GM12878 (cell line): ENCODE measurements around the gene LRRC3B. TPM values are rescaled to one million over a fixed set of nuclear protein-coding genes. Genes with fewer than 3 reads are reported as not detected.

Source experiments
- ATAC-seq: fragments of 200-7000 bp; cut with Tn5 transposase; 3 replicates; pipeline ENCODE4 v1.9.1; 2020; ENCODE audit warnings: mild to moderate bottlenecking, moderate library complexity
- BruUV-seq: library from RNA; stranded (reverse); fragments of 400-500 nt; replicated peaks from 2 replicates; lab custom pipeline; 2021; lab: Mats Ljungman, UMichigan
- CTCF ChIA-PET: fragments of 300-600 bp; sonication (Branson Sonifier 250); formaldehyde crosslinking; extraction: SDS; loops from one replicate; lab custom pipeline; 2021; ENCODE audit warnings: inconsistent platforms; lab: Yijun Ruan, JAX
- POLR2A ChIA-PET: fragments of 350-600 bp; formaldehyde crosslinking; extraction: SDS; loops from one replicate; lab custom pipeline; 2021; ENCODE audit warnings: inconsistent platforms; lab: Charles Lee
- RAD21 ChIA-PET: fragments of 300-600 bp; sonication (Branson Sonifier 250); formaldehyde crosslinking; loops from one replicate; lab custom pipeline; 2023; ENCODE audit warnings: antibody characterized with exemption; ENCODE audit not compliant: unreplicated experiment; lab: Charles Lee
- SMC1A ChIA-PET: fragments of 300-600 bp; sonication (Branson Sonifier 250); formaldehyde crosslinking; loops from one replicate; lab custom pipeline; 2023; ENCODE audit not compliant: unreplicated experiment, uncharacterized antibody; lab: Charles Lee
- DNase-seq: peaks from one replicate; pipeline ENCODE4 v3.0.0-alpha.2; 2011; ENCODE audit warnings: low read depth, low spot score
- FAIRE-seq: peaks from 3 replicates; lab custom pipeline; 2011; peaks lifted over from hg19 to GRCh38; lab: Jason Lieb, UNC
- H2AFZ ChIP-seq: 2 replicates; pipeline ENCODE4 v1.6.0; 2011; ENCODE audit warnings: low read depth, low read length, control low read depth; ENCODE audit not compliant: control insufficient read depth
- H3K27ac ChIP-seq: 2 replicates; pipeline ENCODE4 v1.5.1; 2011; ENCODE audit warnings: control low read depth; ENCODE audit not compliant: control insufficient read depth, insufficient read depth
- H3K27me3 ChIP-seq, 2 experiments: replicated peaks in 1 of 2; 2 replicates each; pipeline versions ENCODE4 v1.6.0 to v1.6.1; 2011; ENCODE audit warnings: low read length in 1 of 2; ENCODE audit not compliant: control insufficient read depth in 2 of 2, insufficient read depth in 2 of 2
- H3K36me3 ChIP-seq, 2 experiments: 2 replicates each; pipeline ENCODE4 v1.5.1; 2011; ENCODE audit warnings: low read length in 1 of 2; ENCODE audit not compliant: control insufficient read depth in 2 of 2, insufficient read depth in 2 of 2
- H3K4me1 ChIP-seq: 2 replicates; pipeline ENCODE4 v1.6.1; 2011; ENCODE audit warnings: mild to moderate bottlenecking, low read length, moderate library complexity, mixed read lengths; ENCODE audit not compliant: control insufficient read depth, insufficient read depth
- H3K4me2 ChIP-seq: 2 replicates; pipeline ENCODE4 v1.6.0; 2011; ENCODE audit warnings: control low read depth; ENCODE audit not compliant: control insufficient read depth, insufficient read depth
- H3K4me3 ChIP-seq: fragments of 200-600 bp; sonication (generic); 2 replicates; pipeline ENCODE4 v1.5.1; 2016
- H3K79me2 ChIP-seq: 2 replicates; pipeline ENCODE4 v1.6.0; 2011; ENCODE audit warnings: low read length; ENCODE audit not compliant: control insufficient read depth, insufficient read depth
- H3K9ac ChIP-seq: 2 replicates; pipeline ENCODE4 v1.8.0; 2011; ENCODE audit warnings: low read length, control low read depth, mixed read lengths; ENCODE audit not compliant: control insufficient read depth, insufficient read depth
- H3K9me3 ChIP-seq: replicated peaks from 3 replicates; pipeline ENCODE4 v1.5.1; 2011; ENCODE audit warnings: mild to moderate bottlenecking, low read length; ENCODE audit not compliant: control insufficient read depth, insufficient read depth
- H4K20me1 ChIP-seq: 2 replicates; pipeline ENCODE4 v1.6.0; 2011; ENCODE audit not compliant: control insufficient read depth, insufficient read depth
- ATF7 ChIP-seq: fragments of 450-650 bp; IDR thresholded peaks from 2 replicates; pipeline ENCODE4 v1.6.1; 2016; ENCODE audit warnings: low read depth, mild to moderate bottlenecking
- BCL11A ChIP-seq: IDR thresholded peaks from 2 replicates; pipeline ENCODE4 v1.6.1; 2011; ENCODE audit warnings: low read depth, low read length
- E4F1 ChIP-seq: fragments of 450-650 bp; IDR thresholded peaks from 2 replicates; pipeline ENCODE4 v1.6.1; 2018; ENCODE audit warnings: borderline replicate concordance, mild to moderate bottlenecking; ENCODE audit not compliant: partially characterized antibody
- IKZF2 ChIP-seq, 2 experiments: fragments of 450-650 bp; IDR thresholded peaks; 2 replicates each; pipeline ENCODE4 v1.6.1; 2017; ENCODE audit warnings: mild to moderate bottlenecking in 2 of 2, moderate library complexity in 2 of 2
- IRF5 ChIP-seq: fragments of 450-650 bp; IDR thresholded peaks from 2 replicates; pipeline ENCODE4 v1.6.1; 2017; ENCODE audit warnings: borderline replicate concordance
- RB1 ChIP-seq: fragments of 450-650 bp; formaldehyde crosslinking; IDR thresholded peaks from 2 replicates; pipeline ENCODE4 v1.6.1; 2017; ENCODE audit warnings: mild to moderate bottlenecking, borderline replicate concordance
- SREBF1 ChIP-seq: IDR thresholded peaks from 2 replicates; pipeline ENCODE4 v1.6.1; 2012; ENCODE audit warnings: mild to moderate bottlenecking, low read length
- SRF ChIP-seq, 2 experiments: IDR thresholded peaks; 2 replicates each; pipeline ENCODE4 v1.6.1; 2011; ENCODE audit warnings: low read depth in 2 of 2, low read length in 2 of 2, mild to moderate bottlenecking in 1 of 2, moderate library complexity in 1 of 2
- SUPT20H ChIP-seq: IDR thresholded peaks from 2 replicates; pipeline ENCODE4 v1.6.1; 2011; ENCODE audit warnings: low read depth, mild to moderate bottlenecking, low read length, moderate library complexity, borderline replicate concordance; ENCODE audit not compliant: control insufficient read depth
- USF2 ChIP-seq: IDR thresholded peaks from 2 replicates; pipeline ENCODE4 v1.6.1; 2011; ENCODE audit warnings: low read depth, low read length, improper control_type of control experiment, borderline replicate concordance
- ZBTB11 ChIP-seq: fragments of 450-650 bp; formaldehyde crosslinking; IDR thresholded peaks from 2 replicates; pipeline ENCODE4 v1.5.0; 2022; ENCODE audit warnings: mild to moderate bottlenecking, missing genetic modification characterization
- ZBTB33 ChIP-seq: fragments of 450-650 bp; IDR thresholded peaks from 2 replicates; pipeline ENCODE4 v1.6.1; 2017; ENCODE audit warnings: mild to moderate bottlenecking
- ZSCAN29 ChIP-seq: fragments of 450-650 bp; IDR thresholded peaks from 2 replicates; pipeline ENCODE4 v1.6.1; 2017; ENCODE audit warnings: mild to moderate bottlenecking, moderate library complexity
- WGBS: methylation state at CpG from one replicate; pipeline ENCODE4 v1.1.6; 2016; ENCODE audit warnings: low lambda C conversion rate; ENCODE audit not compliant: insufficient replicate concordance, insufficient coverage; ENCODE audit errors: missing lambda C conversion rate; 5-methylcytosine and 5-hydroxymethylcytosine counted together
- in situ Hi-C: fragments of 300-500 bp; cut with MboI; formaldehyde crosslinking; loops from 9 replicates; pipeline ENCODE4 v1.14.3; 2018; ENCODE audit warnings: mixed read lengths
- intact Hi-C: fragments of 100-400 bp; cut with micrococcal nuclease; formaldehyde crosslinking; loops from one replicate; pipeline ENCODE4 v1.14.2; 2022; ENCODE audit not compliant: unreplicated experiment
- polyA plus RNA-seq, 11 experiments: library from polyadenylated mRNA; depleted of rRNA in 4 of 11; unstranded in 6 of 11; stranded (reverse) in 5 of 11; fragments of >200 nt; fragmentation: Nextera tagmentation in 4 of 11; fragmentation: Illumina TruSeq in 1 of 11; extraction: Ambion mirVana in 4 of 11; extraction: Trizol in 1 of 11; gene quantifications; 1 replicate in 1 of 11; 2 replicates in 10 of 11; pipeline versions ENCODE4 v1.2.1 to v1.2.3, GENCODE V29; 2011 to 2016; ENCODE audit warnings: inconsistent platforms in 2 of 11, missing spikeins in 2 of 11, low read depth in 1 of 11
- total RNA-seq, 4 experiments: library from RNA; depleted of rRNA in 3 of 4; stranded (reverse); fragments of >200 nt in 3 of 4; fragmentation: Illumina TruSeq in 1 of 4; extraction: Trizol in 1 of 4; gene quantifications; 2 replicates each; pipeline versions ENCODE4 v1.2.1 to v1.2.3, GENCODE V29; 2013 to 2021

The LRRC3B gene
- total and polyA plus RNA-seq, 10 of the 15 experiments (the other 5 are each of a cell fraction or from before 2014, with no cell fraction given) = not detected

- TF ChIP-seq ZBTB11 (CRISPR knock-in tag) = no peak
- TF ChIP-seq USF2 = no peak
- TF ChIP-seq RB1 = no peak
- no peak for TF ChIP-seq IRF5
- TF ChIP-seq IKZF2 (IDR thresholded peaks at IDR 0.05) = no peak
These were observed 82.2 kb downstream of the LRRC3B start (continued) for GRCh38 chr3:26704736-26705135.

GRCh38 chr3:26708501-26708900 is 85.9 kb downstream of the LRRC3B start:
- no peak overlapping the region for H3K4me3 ChIP-seq
- FAIRE-seq (no peak), DNase-seq (no peak), ATAC-seq (no peak)
- intact Hi-C loops (loop anchor here (10.0 kb wide), 1 partner anchor 864 kb away; no protein-coding TSS in a partner anchor), in situ Hi-C loops (loop anchor here (10.0 kb wide), 1 partner anchor 1064 kb away; no protein-coding TSS in a partner anchor)
- ChIA-PET POLR2A (no interaction called here), RAD21 (no interaction called here), SMC1A (no interaction called here), CTCF (no interaction called here)
- no peaks in the 10 kb centered on the region for H3K9me3 ChIP-seq
- 0% methylated on average over 1 of the region's 1 CpG for WGBS
- H3K4me2 ChIP-seq = no peak overlapping the region
- no TSS peak for BruUV-seq
- H3K27me3 ChIP-seq = no peaks in the 10 kb centered on the region
- H4K20me1 ChIP-seq = no peaks in the 10 kb centered on the region
- no peak overlapping the region for H2AFZ ChIP-seq
- H3K36me3 ChIP-seq = no peaks in the 10 kb centered on the region
- H3K79me2 ChIP-seq = no peaks in the 10 kb centered on the region
- no peak overlapping the region for H3K9ac ChIP-seq
- no peak overlapping the region for H3K27ac ChIP-seq
- H3K4me1 ChIP-seq = no peaks in the 10 kb centered on the region
- TF ChIP-seq E4F1 (no peak), ZBTB33 (no peak), SRF (IDR thresholded peaks at IDR 0.05; ENCODE audit: low read depth in 2 of 2, low read length in 2 of 2) (no peak), BCL11A (no peak), SREBF1 (no peak), SUPT20H (no peak), ZSCAN29 (no peak), ATF7 (no peak)
